MM.1S (cell line): Measurements from ENCODE around the gene KLHL14.

Experiments used
- DNase-seq: peaks from one replicate; pipeline ENCODE4 v3.0.0-alpha.2; 2015
- H2AFZ ChIP-seq: fragments of 300-600 bp; sonication (generic); 2 replicates; pipeline ENCODE4 v1.6.0; 2016; ENCODE audit warnings: antibody characterized with exemption, low read length
- H3F3A ChIP-seq: fragments of 300-600 bp; sonication (generic); 2 replicates; pipeline ENCODE4 v1.6.1; 2016; ENCODE audit warnings: mild to moderate bottlenecking, antibody characterized with exemption, low read length, moderate library complexity, mixed read lengths; ENCODE audit not compliant: insufficient read depth
- H3K27ac ChIP-seq: fragments of 300-600 bp; sonication (generic); 2 replicates; pipeline ENCODE4 v1.5.1; 2016; ENCODE audit warnings: mild to moderate bottlenecking, low read length
- H3K27me3 ChIP-seq: fragments of 300-600 bp; sonication (generic); replicated peaks from 2 replicates; pipeline ENCODE4 v1.6.0; 2016; ENCODE audit warnings: low read length; ENCODE audit not compliant: insufficient read depth
- H3K36me3 ChIP-seq: fragments of 300-600 bp; sonication (generic); replicated peaks from 2 replicates; pipeline ENCODE4 v1.6.1; 2016; ENCODE audit warnings: mild to moderate bottlenecking, low read length, mixed read lengths; ENCODE audit not compliant: insufficient read depth
- H3K4me1 ChIP-seq: fragments of 300-600 bp; sonication (generic); 2 replicates; pipeline ENCODE4 v1.6.1; 2016; ENCODE audit warnings: low read length, mixed read lengths
- H3K4me2 ChIP-seq: fragments of 300-600 bp; sonication (generic); 2 replicates; pipeline ENCODE4 v1.6.0; 2016; ENCODE audit warnings: low read depth, low read length
- H3K4me3 ChIP-seq: fragments of 300-600 bp; sonication (generic); 2 replicates; pipeline ENCODE4 v1.5.1; 2016; ENCODE audit warnings: low read length, mixed read lengths
- H3K79me2 ChIP-seq: fragments of 300-600 bp; sonication (generic); 2 replicates; pipeline ENCODE4 v1.6.1; 2016; ENCODE audit warnings: mixed run types, low read length, mixed read lengths
- H3K9ac ChIP-seq: fragments of 300-600 bp; sonication (generic); 2 replicates; pipeline ENCODE4 v1.6.1; 2016; ENCODE audit warnings: low read length, mixed read lengths
- H3K9me2 ChIP-seq: fragments of 300-600 bp; sonication (generic); replicated peaks from 2 replicates; pipeline ENCODE4 v1.6.1; 2016; ENCODE audit warnings: mild to moderate bottlenecking, low read length, mixed read lengths; ENCODE audit not compliant: insufficient read depth
- H3K9me3 ChIP-seq: fragments of 300-600 bp; sonication (generic); replicated peaks from 2 replicates; pipeline ENCODE4 v1.6.1; 2016; ENCODE audit warnings: mild to moderate bottlenecking, low read length, mixed read lengths; ENCODE audit not compliant: insufficient read depth
- H4K20me1 ChIP-seq: fragments of 300-600 bp; sonication (generic); 2 replicates; pipeline ENCODE4 v1.6.1; 2016; ENCODE audit warnings: mild to moderate bottlenecking, low read length, moderate library complexity, mixed read lengths; ENCODE audit not compliant: insufficient read depth
- EZH2 ChIP-seq: fragments of 300-600 bp; sonication (generic); optimal IDR thresholded peaks from 2 replicates; pipeline ENCODE3; 2017; ENCODE audit warnings: low read depth, mild to moderate bottlenecking, antibody characterized with exemption, low read length, mixed read lengths
- EZH2phosphoT487 ChIP-seq: fragments of 300-600 bp; sonication (generic); IDR thresholded peaks from 2 replicates; pipeline ENCODE4 v1.6.1; 2018; ENCODE audit warnings: antibody characterized with exemption, low read length
- TF ChIP-seq, protein P1 (sequence below): fragments of 300-600 bp; sonication (generic); IDR thresholded peaks from 2 replicates; pipeline ENCODE4 v1.5.1; 2016; ENCODE audit warnings: antibody characterized with exemption, low read length, mixed read lengths

The KLHL14 gene

GRCh38 chr18:32767400-32767799 lies 5.4 kb downstream of the KLHL14 start:
- H3K79me2 ChIP-seq = no peaks in the 10 kb centered on the region
- H3K4me2 ChIP-seq = no peak overlapping the region
- no peaks in the 10 kb centered on the region for H4K20me1 ChIP-seq
- no peaks in the 10 kb centered on the region for H3K9me2 ChIP-seq
- no peaks in the 10 kb centered on the region for H3K36me3 ChIP-seq
- no peaks in the 10 kb centered on the region for H3F3A ChIP-seq
- H2AFZ ChIP-seq = no peak overlapping the region
- H3K4me1 ChIP-seq = no peaks in the 10 kb centered on the region
- H3K9ac ChIP-seq = no peak overlapping the region
- TF ChIP-seq EZH2phosphoT487 (no peak), EZH2 (no peak)
- TF ChIP-seq, protein P1, sequence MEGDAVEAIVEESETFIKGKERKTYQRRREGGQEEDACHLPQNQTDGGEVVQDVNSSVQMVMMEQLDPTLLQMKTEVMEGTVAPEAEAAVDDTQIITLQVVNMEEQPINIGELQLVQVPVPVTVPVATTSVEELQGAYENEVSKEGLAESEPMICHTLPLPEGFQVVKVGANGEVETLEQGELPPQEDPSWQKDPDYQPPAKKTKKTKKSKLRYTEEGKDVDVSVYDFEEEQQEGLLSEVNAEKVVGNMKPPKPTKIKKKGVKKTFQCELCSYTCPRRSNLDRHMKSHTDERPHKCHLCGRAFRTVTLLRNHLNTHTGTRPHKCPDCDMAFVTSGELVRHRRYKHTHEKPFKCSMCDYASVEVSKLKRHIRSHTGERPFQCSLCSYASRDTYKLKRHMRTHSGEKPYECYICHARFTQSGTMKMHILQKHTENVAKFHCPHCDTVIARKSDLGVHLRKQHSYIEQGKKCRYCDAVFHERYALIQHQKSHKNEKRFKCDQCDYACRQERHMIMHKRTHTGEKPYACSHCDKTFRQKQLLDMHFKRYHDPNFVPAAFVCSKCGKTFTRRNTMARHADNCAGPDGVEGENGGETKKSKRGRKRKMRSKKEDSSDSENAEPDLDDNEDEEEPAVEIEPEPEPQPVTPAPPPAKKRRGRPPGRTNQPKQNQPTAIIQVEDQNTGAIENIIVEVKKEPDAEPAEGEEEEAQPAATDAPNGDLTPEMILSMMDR = no peak
- no peak overlapping the region for H3K27ac ChIP-seq
- no peak overlapping the region for H3K4me3 ChIP-seq
- H3K27me3 ChIP-seq = peaks cover 3% of the 10 kb centered on the region
- H3K9me3 ChIP-seq = no peaks in the 10 kb centered on the region
- DNase-seq = no peak

GRCh38 chr18:32764611-32765244 lies 8.1 kb downstream of the KLHL14 start:
- H3K36me3 ChIP-seq = no peaks in the 10 kb centered on the region
- no peaks in the 10 kb centered on the region for H4K20me1 ChIP-seq
- no peaks in the 10 kb centered on the region for H3K27me3 ChIP-seq
- no peaks in the 10 kb centered on the region for H3K9me2 ChIP-seq
- no peak overlapping the region for H2AFZ ChIP-seq
- H3K79me2 ChIP-seq = no peaks in the 10 kb centered on the region
- no peak overlapping the region for H3K27ac ChIP-seq
- H3K9ac ChIP-seq = no peak overlapping the region
- peaks cover 13% of the 10 kb centered on the region for H3K4me1 ChIP-seq
- no peak overlapping the region for H3K4me3 ChIP-seq
- H3F3A ChIP-seq = no peaks in the 10 kb centered on the region
- no peaks in the 10 kb centered on the region for H3K9me3 ChIP-seq
- DNase-seq = no peak
- TF ChIP-seq EZH2 = no peak
- TF ChIP-seq, protein P1 = no peak
- no peak for TF ChIP-seq EZH2phosphoT487
- H3K4me2 ChIP-seq = no peak overlapping the region

DNA sequence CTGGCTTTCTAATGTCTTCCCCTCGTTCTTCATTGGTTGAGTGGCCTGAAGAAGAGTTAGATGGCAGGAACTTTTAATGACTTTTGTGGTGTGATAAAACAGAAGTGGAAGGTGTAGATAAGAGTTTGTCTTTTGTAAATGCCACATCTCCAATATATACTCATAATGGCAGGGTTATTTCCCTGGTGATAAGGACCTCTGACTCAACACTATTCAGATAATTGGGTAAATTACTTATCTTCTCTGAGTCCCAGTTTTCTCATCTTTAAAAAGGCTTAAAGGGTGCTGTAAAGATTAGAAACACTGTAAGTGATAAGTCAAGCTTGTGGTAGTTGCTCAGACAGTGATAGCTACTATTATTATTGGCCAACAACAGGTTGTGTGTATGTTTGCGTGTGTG lies 9.5 kb downstream of the KLHL14 start:
- no peaks in the 10 kb centered on the region for H3K9me3 ChIP-seq
- no peaks in the 10 kb centered on the region for H3K79me2 ChIP-seq
- H4K20me1 ChIP-seq = no peaks in the 10 kb centered on the region
- DNase-seq = no peak
- no peaks in the 10 kb centered on the region for H3K36me3 ChIP-seq
- TF ChIP-seq, protein P1 = no peak
- TF ChIP-seq EZH2phosphoT487 (no peak), EZH2 (no peak)
- peaks cover 15% of the 10 kb centered on the region for H3K4me1 ChIP-seq
- no peak overlapping the region for H2AFZ ChIP-seq
- no peak overlapping the region for H3K9ac ChIP-seq
- H3F3A ChIP-seq = no peaks in the 10 kb centered on the region
- H3K27ac ChIP-seq = no peak overlapping the region
- no peaks in the 10 kb centered on the region for H3K27me3 ChIP-seq
- H3K4me2 ChIP-seq = no peak overlapping the region
- H3K4me3 ChIP-seq = no peak overlapping the region
- no peaks in the 10 kb centered on the region for H3K9me2 ChIP-seq
